Ectodermal cell (in vitro differentiated cells): ENCODE results near the gene RCAN2.

Experiments used
- H3K27ac ChIP-seq: 2 replicates; pipeline ENCODE4 v1.7.0; 2013; ENCODE audit warnings: mild to moderate bottlenecking, low read depth, low read length; ENCODE audit not compliant: insufficient read depth, poor library complexity, severe bottlenecking
- H3K27me3 ChIP-seq: 2 replicates; pipeline ENCODE4 v1.7.0; 2013; ENCODE audit warnings: mild to moderate bottlenecking, low read length; ENCODE audit not compliant: insufficient read depth, control insufficient read depth, poor library complexity, severe bottlenecking
- H3K36me3 ChIP-seq: one replicate; pipeline ENCODE4 v1.7.0; 2013; ENCODE audit warnings: low read length; ENCODE audit not compliant: control insufficient read depth, insufficient read depth
- H3K4me1 ChIP-seq: one replicate; pipeline ENCODE4 v1.7.0; 2013; ENCODE audit warnings: low read length; ENCODE audit not compliant: control insufficient read depth, insufficient read depth
- H3K4me3 ChIP-seq: 2 replicates; pipeline ENCODE4 v1.7.0; 2013; ENCODE audit warnings: low read depth, low read length, control low read depth; ENCODE audit not compliant: insufficient read depth
- H3K9me3 ChIP-seq: 2 replicates; pipeline ENCODE4 v1.7.0; 2013; ENCODE audit warnings: mild to moderate bottlenecking, low read length, moderate library complexity; ENCODE audit not compliant: control insufficient read depth
- WGBS, 2 experiments: methylation state at CpG; one replicate each; pipeline ENCODE4 v1.1.7; 2013; ENCODE audit warnings: missing lambda C conversion rate in 2 of 2; 5-methylcytosine and 5-hydroxymethylcytosine counted together

RCAN2 gene

DNA sequence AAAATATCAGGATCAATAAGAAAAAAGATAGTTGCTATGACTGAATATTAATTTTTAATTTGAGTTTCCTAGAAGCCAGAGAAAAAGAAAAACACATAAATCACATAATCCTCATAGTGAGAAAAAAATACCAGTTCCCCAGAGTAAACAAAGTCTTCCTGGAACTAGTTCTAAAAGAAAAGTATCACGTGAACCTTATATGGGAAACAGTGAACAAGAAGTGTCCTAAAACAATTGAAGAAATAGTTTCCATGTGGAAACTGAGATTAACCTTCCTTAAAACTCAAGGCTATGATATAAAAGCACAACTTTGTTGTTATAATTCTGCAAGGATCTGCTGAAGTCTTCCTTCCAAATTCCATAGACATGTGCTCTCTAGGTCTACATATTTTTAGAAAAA is 50.6 kb downstream of the RCAN2 start:
- H3K4me1 ChIP-seq = no peaks in the 10 kb centered on the region
- no peak overlapping the region for H3K4me3 ChIP-seq
- H3K36me3 ChIP-seq = no peaks in the 10 kb centered on the region
- WGBS, 2 experiments = 71 to 83% methylated on average over 1 of the region's 1 CpG
- H3K9me3 ChIP-seq = no peaks in the 10 kb centered on the region
- no peak overlapping the region for H3K27ac ChIP-seq
- no peaks in the 10 kb centered on the region for H3K27me3 ChIP-seq

DNA sequence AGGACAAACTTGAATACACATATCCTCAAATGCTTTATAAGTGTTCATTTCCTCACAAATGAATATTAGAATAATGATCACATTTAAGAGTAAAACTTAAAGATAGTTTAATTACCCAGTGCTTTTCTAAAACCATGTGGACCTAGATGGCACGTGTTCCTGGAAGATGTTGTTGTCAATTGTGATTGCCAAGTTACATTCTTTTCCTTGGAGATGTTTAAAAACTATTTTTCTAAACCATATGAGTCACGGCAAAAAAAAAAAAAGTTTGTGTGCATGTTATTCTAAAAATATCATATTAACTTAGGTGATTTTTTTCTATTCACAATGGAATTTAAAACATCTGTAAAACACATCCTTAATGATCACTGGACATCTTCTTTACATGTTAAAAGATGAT is 51.1 kb downstream of the RCAN2 start:
- no peak overlapping the region for H3K4me3 ChIP-seq
- H3K27me3 ChIP-seq = no peaks in the 10 kb centered on the region
- H3K4me1 ChIP-seq = no peaks in the 10 kb centered on the region
- no peaks in the 10 kb centered on the region for H3K36me3 ChIP-seq
- WGBS, 2 experiments = 90 to 100% methylated on average over 1 of the region's 2 CpGs
- no peak overlapping the region for H3K27ac ChIP-seq
- H3K9me3 ChIP-seq = no peaks in the 10 kb centered on the region

DNA sequence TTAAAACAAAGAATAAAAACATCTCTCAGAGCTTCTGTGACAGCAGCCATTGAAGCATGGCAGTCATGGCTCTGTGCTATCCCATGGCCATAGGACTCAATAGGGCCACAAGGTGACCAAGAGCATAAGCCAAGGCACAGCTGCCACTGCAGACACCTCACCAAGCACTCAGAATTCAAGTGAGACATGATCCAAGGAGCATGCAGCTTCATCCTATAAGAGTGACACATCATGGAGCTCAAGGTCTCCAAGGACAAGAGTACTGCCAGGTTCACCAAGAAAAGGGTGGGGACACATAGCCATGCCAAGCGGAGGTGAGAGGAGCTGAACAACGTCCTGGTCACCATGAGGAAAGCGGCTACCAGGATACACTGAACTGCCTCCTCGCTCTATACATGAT is 53.0 kb downstream of the RCAN2 start:
- WGBS, 2 experiments = 91 to 95% methylated on average over 4 of the region's 4 CpGs
- Histone ChIP-seq H3K27ac (no peak overlapping the region), H3K4me1 (no peaks in the 10 kb centered on the region)

DNA sequence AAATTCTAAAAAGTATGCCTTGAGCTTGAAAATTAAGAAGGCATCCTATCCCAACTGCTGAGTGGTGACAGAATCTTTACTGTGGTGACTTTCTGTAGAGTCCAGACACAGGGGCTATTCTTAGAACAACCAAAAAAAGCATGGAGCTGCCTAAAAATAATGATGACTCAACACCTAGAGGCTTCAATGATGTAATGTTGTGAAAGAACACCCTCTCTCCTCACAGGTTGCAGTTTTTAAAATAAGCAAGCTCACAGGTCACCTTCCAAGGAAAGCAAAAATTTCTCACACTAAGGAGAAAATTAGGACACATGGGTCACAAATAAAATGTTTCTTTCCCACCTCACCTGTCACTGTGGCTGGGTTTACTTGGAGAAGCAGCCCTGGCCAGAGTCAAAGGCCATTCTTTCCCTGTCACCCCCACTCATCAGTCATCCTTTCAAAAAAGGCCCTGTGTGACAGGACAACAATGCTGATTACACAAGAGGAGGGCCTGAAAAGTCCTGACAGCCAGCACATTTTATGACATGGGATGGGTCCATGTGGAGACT is 53.5 kb downstream of the RCAN2 start:
- Histone ChIP-seq H3K4me3 (no peak overlapping the region), H3K4me1 (no peaks in the 10 kb centered on the region), H3K36me3 (no peaks in the 10 kb centered on the region), H3K27ac (no peak overlapping the region), H3K27me3 (no peaks in the 10 kb centered on the region), H3K9me3 (no peaks in the 10 kb centered on the region)

More for the DNA sequence above, 53.0 kb downstream of the RCAN2 start:
- no peaks in the 10 kb centered on the region for H3K9me3 ChIP-seq
- H3K27me3 ChIP-seq = no peaks in the 10 kb centered on the region
- H3K36me3 ChIP-seq = no peaks in the 10 kb centered on the region
- H3K4me3 ChIP-seq = no peak overlapping the region

DNA sequence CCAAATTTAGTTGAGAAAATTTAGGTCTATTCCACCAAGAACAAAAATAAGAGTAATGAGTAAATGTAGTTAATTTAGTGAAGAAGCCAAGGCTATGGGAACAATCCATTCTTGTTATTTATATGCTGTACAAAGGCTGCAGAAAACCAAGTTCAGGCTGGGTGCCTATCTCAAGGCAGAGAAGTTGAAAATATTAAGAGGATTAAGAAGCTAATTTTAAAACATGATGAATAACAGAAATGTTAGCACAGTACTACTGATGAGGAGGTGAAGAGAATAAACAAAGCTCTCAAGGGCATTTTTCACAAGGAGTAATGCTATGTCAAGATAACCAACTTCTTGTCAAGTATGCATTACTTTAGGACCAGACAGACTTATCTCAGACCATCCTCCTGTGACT is 68.6 kb downstream of the RCAN2 start:
- H3K4me1 ChIP-seq = no peaks in the 10 kb centered on the region
- no peak overlapping the region for H3K4me3 ChIP-seq
- H3K27ac ChIP-seq = no peak overlapping the region
- H3K27me3 ChIP-seq = no peaks in the 10 kb centered on the region
- no peaks in the 10 kb centered on the region for H3K9me3 ChIP-seq
- no peaks in the 10 kb centered on the region for H3K36me3 ChIP-seq

DNA sequence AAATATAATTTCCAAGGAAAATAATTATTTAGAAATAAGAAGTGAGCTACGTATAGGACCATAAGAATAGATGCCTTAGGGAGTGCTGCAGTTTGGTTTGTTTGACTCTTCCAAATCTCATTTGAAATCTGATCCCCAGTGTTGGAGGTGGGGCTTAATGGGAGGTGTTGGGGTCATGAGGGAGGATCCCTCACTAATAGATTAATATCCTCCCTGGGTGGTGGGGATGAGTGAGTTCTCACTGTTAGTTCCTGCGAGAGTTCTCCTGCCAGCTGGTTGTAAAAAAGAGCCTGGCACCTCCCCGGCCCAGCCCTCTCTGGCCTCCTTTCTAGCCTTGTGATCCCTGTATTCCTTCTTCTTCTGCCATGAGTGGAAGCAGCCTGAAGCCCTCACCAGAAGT is 69.3 kb downstream of the RCAN2 start:
- Histone ChIP-seq H3K4me3 (no peak overlapping the region), H3K27ac (no peak overlapping the region), H3K4me1 (no peaks in the 10 kb centered on the region), H3K9me3 (no peaks in the 10 kb centered on the region), H3K27me3 (no peaks in the 10 kb centered on the region), H3K36me3 (no peaks in the 10 kb centered on the region)
- 74% methylated on average over 3 of the region's 3 CpGs for WGBS, 2 experiments

DNA sequence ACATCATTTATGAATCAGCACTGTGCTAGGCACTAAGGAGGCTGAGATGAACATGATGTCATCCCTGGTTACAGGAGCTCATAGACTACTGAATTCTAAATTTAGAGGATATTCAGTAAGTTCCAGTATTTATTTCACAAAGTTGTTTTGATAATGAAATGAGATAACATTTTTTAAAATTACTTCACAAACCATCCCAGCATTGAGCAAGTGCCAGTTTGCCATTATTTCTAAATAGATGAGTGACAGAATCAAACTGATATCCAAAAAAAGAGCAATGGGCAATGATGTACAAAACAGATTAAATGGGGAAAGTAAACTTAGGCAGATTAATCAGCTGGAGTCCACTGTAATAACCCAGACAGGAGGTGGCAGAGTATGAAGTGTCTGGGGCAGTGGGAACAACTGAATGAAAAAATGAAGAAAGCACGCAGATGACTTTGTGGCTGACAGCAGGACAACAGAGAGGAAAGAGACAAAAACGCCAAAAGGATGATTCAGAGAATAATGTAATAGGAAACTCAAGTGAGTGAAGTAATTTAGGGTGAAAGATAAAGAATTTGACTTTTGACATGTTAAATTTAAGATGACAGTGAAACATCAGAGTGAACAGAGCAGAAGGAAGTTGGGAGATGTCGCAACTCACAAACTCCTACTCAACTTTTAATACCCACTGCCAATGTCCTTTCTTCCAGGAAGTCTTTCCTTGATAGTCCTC is 70.2 kb downstream of the RCAN2 start:
- H3K27me3 ChIP-seq = no peaks in the 10 kb centered on the region
- H3K36me3 ChIP-seq = no peaks in the 10 kb centered on the region
- no peaks in the 10 kb centered on the region for H3K4me1 ChIP-seq
- no peak overlapping the region for H3K4me3 ChIP-seq
- 90 to 91% methylated on average over 3 of the region's 3 CpGs for WGBS, 2 experiments
- H3K27ac ChIP-seq = no peak overlapping the region
- no peaks in the 10 kb centered on the region for H3K9me3 ChIP-seq

GRCh38 chr6:46419576-46420002 is 71.7 kb downstream of the RCAN2 start:
- Histone ChIP-seq H3K36me3 (no peaks in the 10 kb centered on the region), H3K27me3 (no peaks in the 10 kb centered on the region), H3K4me1 (no peaks in the 10 kb centered on the region), H3K9me3 (no peaks in the 10 kb centered on the region), H3K4me3 (no peak overlapping the region), H3K27ac (no peak overlapping the region)
- WGBS, 2 experiments = 11% methylated on average over 2 of the region's 2 CpGs

DNA sequence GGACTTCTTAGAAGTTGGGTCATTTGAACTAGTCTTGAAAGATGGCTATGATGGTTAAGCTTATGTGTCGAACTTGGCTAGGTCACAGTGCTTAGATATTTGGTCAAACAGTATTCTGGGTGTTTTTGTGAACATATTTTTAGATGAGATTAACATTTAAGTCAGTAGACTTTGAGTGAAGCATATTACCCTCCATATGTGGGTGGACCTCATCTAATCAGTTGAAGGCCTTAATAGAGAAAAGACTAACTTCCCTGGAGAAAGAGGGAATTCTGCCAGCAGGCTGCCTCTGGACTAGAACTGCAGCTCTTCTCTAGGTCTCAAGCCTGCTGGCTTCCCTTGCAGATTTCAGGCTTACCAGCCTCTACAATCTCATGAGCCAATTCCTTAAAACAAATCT is 76.9 kb downstream of the RCAN2 start:
- 0% methylated on average over 1 of the region's 1 CpG for WGBS, 2 experiments
- H3K4me1 ChIP-seq = no peaks in the 10 kb centered on the region
- no peaks in the 10 kb centered on the region for H3K36me3 ChIP-seq
- H3K27ac ChIP-seq = no peak overlapping the region
- H3K9me3 ChIP-seq = no peaks in the 10 kb centered on the region
- no peak overlapping the region for H3K4me3 ChIP-seq
- H3K27me3 ChIP-seq = no peaks in the 10 kb centered on the region

- no peak overlapping the region for H3K27ac ChIP-seq
- no peaks in the 10 kb centered on the region for H3K27me3 ChIP-seq
- WGBS, 2 experiments = 65 to 74% methylated on average over 2 of the region's 2 CpGs
- H3K4me1 ChIP-seq = no peaks in the 10 kb centered on the region
- H3K4me3 ChIP-seq = no peak overlapping the region
- no peaks in the 10 kb centered on the region for H3K36me3 ChIP-seq
- H3K9me3 ChIP-seq = no peaks in the 10 kb centered on the region
Observed at GRCh38 chr6:46412662-46413061, 78.6 kb downstream of the RCAN2 start.
